ENCODE data around the gene SHOC2. TPM values are rescaled to one million over a fixed set of nuclear protein-coding genes. Genes with fewer than 3 reads are reported as not detected.

SHOC2 gene
- total RNA-seq, 1 experiment from 2014 or later: 35.3 TPM

GRCh38 chr10:110946496-110946895 is 27.1 kb downstream of the SHOC2 start:
- DNase-seq (ENCODE audit: low read depth): no peak

- DNase-seq (ENCODE audit: low read depth): peak; percentile 0
Measured at GRCh38 chr10:110947061-110947595, 27.7 kb downstream of the SHOC2 start.

- no peak for DNase-seq (ENCODE audit: low read depth)
Measured at GRCh38 chr10:110951381-110951780, 32.0 kb downstream of the SHOC2 start.

GRCh38 chr10:110957606-110958005 is 38.2 kb downstream of the SHOC2 start:
- DNase-seq (ENCODE audit: low read depth): no peak

- no peak for DNase-seq (ENCODE audit: low read depth)
Measured at GRCh38 chr10:110959379-110960332, 40.3 kb downstream of the SHOC2 start.

- no peak for DNase-seq (ENCODE audit: low read depth)
Measured at GRCh38 chr10:110960333-110960712, 40.9 kb downstream of the SHOC2 start.

GRCh38 chr10:110962443-110962842 is 43.0 kb downstream of the SHOC2 start:
- no peak for DNase-seq (ENCODE audit: low read depth)

GRCh38 chr10:110963162-110963561 is 43.8 kb downstream of the SHOC2 start:
- DNase-seq (ENCODE audit: low read depth): no peak

- DNase-seq (ENCODE audit: low read depth): no peak
Measured at GRCh38 chr10:110964681-110965080, 45.3 kb downstream of the SHOC2 start.

- no peak for DNase-seq (ENCODE audit: low read depth)
Measured at GRCh38 chr10:110965216-110965615, 45.8 kb downstream of the SHOC2 start.

GRCh38 chr10:110966146-110966545 is 46.7 kb downstream of the SHOC2 start:
- no peak for DNase-seq (ENCODE audit: low read depth)

- no peak for DNase-seq (ENCODE audit: low read depth)
Measured at GRCh38 chr10:110967009-110967630, 47.7 kb downstream of the SHOC2 start.

GRCh38 chr10:110967645-110968044 is 48.2 kb downstream of the SHOC2 start:
- DNase-seq (ENCODE audit: low read depth): no peak

GRCh38 chr10:110969183-110969582 is 49.8 kb downstream of the SHOC2 start:
- no peak for DNase-seq (ENCODE audit: low read depth)

GRCh38 chr10:110971638-110972037 is 52.2 kb downstream of the SHOC2 start:
- no peak for DNase-seq (ENCODE audit: low read depth)

- DNase-seq (ENCODE audit: low read depth): no peak
Measured at GRCh38 chr10:110972231-110973134, 53.1 kb downstream of the SHOC2 start.

GRCh38 chr10:110973400-110973799 is 54.0 kb downstream of the SHOC2 start:
- no peak for DNase-seq (ENCODE audit: low read depth)

- no peak for DNase-seq (ENCODE audit: low read depth)
Measured at GRCh38 chr10:110976577-110976976, 57.2 kb downstream of the SHOC2 start.

GRCh38 chr10:110977662-110978061 is 58.3 kb downstream of the SHOC2 start:
- no peak for DNase-seq (ENCODE audit: low read depth)

GRCh38 chr10:110978204-110978603 is 58.8 kb downstream of the SHOC2 start:
- no peak for DNase-seq (ENCODE audit: low read depth)

GRCh38 chr10:110979611-110980010 is 60.2 kb downstream of the SHOC2 start:
- DNase-seq (ENCODE audit: low read depth): no peak

- DNase-seq (ENCODE audit: low read depth): no peak
Measured at GRCh38 chr10:110980807-110981206, 61.4 kb downstream of the SHOC2 start.
